Duodenal mucosa (tissue), 2 donors: ENCODE measurements around the gene CPPED1.

Source experiments
- H3K27ac ChIP-seq: one replicate; pipeline ENCODE4 v1.7.0; 2013; ENCODE audit warnings: low read depth, low read length
- H3K27me3 ChIP-seq, 2 donors: one replicate each; pipeline ENCODE4 v1.7.0; 2013; ENCODE audit warnings: low read length in 2 of 2, control low read depth in 1 of 2; ENCODE audit not compliant: insufficient read depth in 2 of 2, control insufficient read depth in 1 of 2
- H3K36me3 ChIP-seq, 2 donors: one replicate each; pipeline ENCODE4 v1.7.0; 2013; ENCODE audit warnings: low read length in 2 of 2, control low read depth in 1 of 2; ENCODE audit not compliant: insufficient read depth in 2 of 2, control insufficient read depth in 1 of 2
- H3K4me1 ChIP-seq, 2 donors: one replicate each; pipeline ENCODE4 v1.7.0; 2013; ENCODE audit warnings: low read length in 2 of 2, control low read depth in 1 of 2; ENCODE audit not compliant: insufficient read depth in 2 of 2, control insufficient read depth in 1 of 2
- H3K4me3 ChIP-seq, 2 donors: one replicate each; pipeline ENCODE4 v1.7.0; 2013; ENCODE audit warnings: low read length in 2 of 2, low read depth in 1 of 2
- H3K9ac ChIP-seq, 2 donors: one replicate each; pipeline ENCODE4 v1.7.0; 2013; ENCODE audit warnings: low read length in 2 of 2, low read depth in 1 of 2
- H3K9me3 ChIP-seq, 2 donors: one replicate each; pipeline ENCODE4 v1.7.0; 2013; ENCODE audit warnings: low read length in 2 of 2, control low read depth in 1 of 2; ENCODE audit not compliant: control insufficient read depth in 1 of 2

Gene CPPED1

DNA sequence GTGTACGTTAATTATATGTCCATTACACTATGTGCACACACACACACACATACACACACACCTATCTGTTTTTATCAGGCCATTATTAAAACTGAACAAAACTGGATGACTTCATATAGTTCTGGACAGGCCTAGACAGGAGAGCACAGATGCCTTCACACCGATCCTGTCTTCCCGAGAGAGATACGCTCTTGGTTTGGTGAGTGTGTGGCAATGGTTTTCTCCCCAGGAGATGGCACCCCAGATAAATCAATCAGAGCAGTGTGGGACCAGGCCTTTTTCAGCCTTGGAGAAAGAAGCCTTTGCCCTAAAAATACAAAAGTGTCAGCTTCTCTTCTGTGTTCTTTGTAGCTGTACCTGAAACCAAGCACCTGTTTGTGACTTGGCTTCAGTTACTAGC lies 83.7 kb downstream of the CPPED1 start:
- H3K36me3 ChIP-seq = peaks cover 4 to 10% of the 10 kb centered on the region in 2 donors
- no peaks in the 10 kb centered on the region for H3K27me3 ChIP-seq
- no peak overlapping the region for H3K9ac ChIP-seq
- H3K9me3 ChIP-seq = no peaks in the 10 kb centered on the region
- H3K4me3 ChIP-seq = no peak overlapping the region
- H3K27ac ChIP-seq = no peak overlapping the region
- H3K4me1 ChIP-seq = no peaks in the 10 kb centered on the region

DNA sequence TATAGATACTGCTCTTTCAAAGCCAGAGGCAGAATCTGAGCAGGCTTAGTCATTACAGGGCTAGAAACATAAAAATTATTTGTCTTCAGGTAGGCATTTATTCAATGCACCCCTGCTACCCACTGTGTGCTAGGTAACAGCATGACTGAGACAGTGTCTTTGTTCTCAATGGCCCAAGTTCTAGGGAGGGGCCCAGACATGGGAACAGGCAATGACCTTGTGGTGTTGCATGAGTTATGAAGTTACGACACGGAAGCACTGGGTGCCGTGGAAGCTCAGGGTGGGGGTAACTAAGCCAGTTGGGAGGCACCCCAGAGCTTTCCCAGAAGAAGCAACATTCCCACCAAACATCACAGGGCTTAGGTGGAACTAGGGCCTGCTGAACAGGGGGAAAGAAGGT lies 87.0 kb downstream of the CPPED1 start:
- no peak overlapping the region for H3K4me3 ChIP-seq

DNA sequence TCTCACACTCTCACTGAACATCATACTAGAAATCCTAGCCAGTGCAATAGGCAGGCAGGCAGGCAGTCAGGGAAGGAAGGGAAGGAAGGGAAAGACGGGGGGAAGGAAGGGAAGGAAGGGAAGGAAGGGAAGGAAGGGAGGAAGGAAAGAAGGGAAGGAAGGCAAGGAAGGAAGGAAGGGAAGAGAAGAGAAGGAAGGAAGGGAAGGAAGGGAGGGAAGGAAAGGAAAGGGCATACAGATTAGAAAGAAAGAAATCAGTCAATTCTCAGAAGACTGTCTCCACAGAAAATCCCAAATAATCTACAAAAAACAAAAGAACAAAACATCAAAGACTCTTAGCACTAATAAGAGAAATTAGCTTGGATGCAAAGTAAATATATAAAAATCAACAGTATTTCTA lies 93.9 kb downstream of the CPPED1 start:
- Histone ChIP-seq H3K27me3 (no peaks in the 10 kb centered on the region), H3K9ac (no peak overlapping the region), H3K9me3 (no peaks in the 10 kb centered on the region), H3K4me3 (no peak overlapping the region), H3K36me3 (peaks cover 3 to 10% of the 10 kb centered on the region in 2 donors), H3K4me1 (no peaks in the 10 kb centered on the region), H3K27ac (no peak overlapping the region)

More for the DNA sequence above, 87.0 kb downstream of the CPPED1 start:
- H3K4me1 ChIP-seq = no peaks in the 10 kb centered on the region
- no peak overlapping the region for H3K27ac ChIP-seq
- no peaks in the 10 kb centered on the region for H3K9me3 ChIP-seq
- peaks cover 4% of the 10 kb centered on the region in 2 donors for H3K36me3 ChIP-seq
- H3K9ac ChIP-seq = no peak overlapping the region
- no peaks in the 10 kb centered on the region for H3K27me3 ChIP-seq

- H3K9me3 ChIP-seq = no peaks in the 10 kb centered on the region
- H3K4me1 ChIP-seq = no peaks in the 10 kb centered on the region
- H3K9ac ChIP-seq = no peak overlapping the region
- no peak overlapping the region for H3K27ac ChIP-seq
- no peaks in the 10 kb centered on the region for H3K27me3 ChIP-seq
- H3K4me3 ChIP-seq = no peak overlapping the region
- H3K36me3 ChIP-seq = peaks cover 15 to 22% of the 10 kb centered on the region in 2 donors
Measured at GRCh38 chr16:12708266-12708665, 95.4 kb downstream of the CPPED1 start.

DNA sequence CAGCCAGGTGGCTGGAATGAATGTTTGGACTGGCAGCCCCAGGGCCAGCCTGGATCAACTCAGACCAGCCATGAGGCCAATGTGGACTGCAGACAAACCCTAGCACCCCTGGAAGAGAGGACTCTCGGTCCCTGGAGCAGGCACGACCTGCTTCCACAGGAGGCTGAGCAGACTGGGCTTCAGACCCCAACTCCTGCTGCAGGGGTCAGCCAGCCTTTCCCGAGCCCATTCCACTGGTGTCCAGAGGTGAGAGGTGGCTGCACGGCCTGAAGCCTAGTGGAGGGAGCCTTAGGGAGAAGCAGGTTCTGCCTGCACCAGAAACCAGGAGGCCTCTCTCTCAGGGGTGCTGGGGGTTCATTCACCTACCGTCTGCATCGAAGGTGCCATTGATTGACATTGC lies 97.1 kb downstream of the CPPED1 start:
- H3K9me3 ChIP-seq = no peaks in the 10 kb centered on the region
- no peak overlapping the region for H3K9ac ChIP-seq
- no peak overlapping the region for H3K27ac ChIP-seq
- no peaks in the 10 kb centered on the region for H3K4me1 ChIP-seq
- H3K27me3 ChIP-seq = no peaks in the 10 kb centered on the region
- H3K36me3 ChIP-seq = peaks cover 15 to 29% of the 10 kb centered on the region in 2 donors
- no peak overlapping the region for H3K4me3 ChIP-seq

GRCh38 chr16:12704492-12705111 lies 99.1 kb downstream of the CPPED1 start:
- no peaks in the 10 kb centered on the region for H3K27me3 ChIP-seq
- H3K9me3 ChIP-seq = no peaks in the 10 kb centered on the region
- no peak overlapping the region for H3K27ac ChIP-seq
- no peaks in the 10 kb centered on the region for H3K4me1 ChIP-seq
- H3K36me3 ChIP-seq = peaks cover 20 to 36% of the 10 kb centered on the region in 2 donors
- no peak overlapping the region for H3K9ac ChIP-seq
- H3K4me3 ChIP-seq = no peak overlapping the region

DNA sequence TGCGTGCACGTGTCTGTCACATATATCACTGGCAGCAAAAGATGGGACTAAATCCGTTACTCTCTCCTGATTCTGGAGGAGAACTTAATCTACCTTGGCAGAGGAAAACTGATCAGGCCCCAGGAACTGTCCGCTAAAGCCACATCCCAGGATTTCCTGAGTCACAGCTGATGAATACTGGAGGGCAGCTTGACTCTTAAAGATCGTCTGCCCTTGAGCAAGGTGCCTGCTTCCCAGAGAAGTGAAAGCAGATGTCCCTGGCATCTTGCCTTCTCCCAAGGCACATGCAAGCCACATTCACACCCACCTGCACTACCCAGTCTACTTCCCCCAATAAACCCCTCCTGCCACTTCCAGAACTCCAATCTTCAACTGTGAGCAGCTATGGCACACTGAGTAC lies 99.8 kb downstream of the CPPED1 start:
- H3K4me3 ChIP-seq = no peak overlapping the region
- H3K36me3 ChIP-seq = peaks cover 20 to 36% of the 10 kb centered on the region in 2 donors
- no peaks in the 10 kb centered on the region for H3K9me3 ChIP-seq
- H3K27ac ChIP-seq = no peak overlapping the region
- no peaks in the 10 kb centered on the region for H3K27me3 ChIP-seq
- H3K4me1 ChIP-seq = no peaks in the 10 kb centered on the region
- H3K9ac ChIP-seq = no peak overlapping the region

- Histone ChIP-seq H3K4me1 (no peaks in the 10 kb centered on the region), H3K9ac (no peak overlapping the region), H3K4me3 (no peak overlapping the region), H3K9me3 (no peaks in the 10 kb centered on the region), H3K27me3 (no peaks in the 10 kb centered on the region), H3K27ac (no peak overlapping the region), H3K36me3 (peaks cover 17 to 38% of the 10 kb centered on the region in 2 donors)
Measured at GRCh38 chr16:12700161-12700560, 103.5 kb downstream of the CPPED1 start.

DNA sequence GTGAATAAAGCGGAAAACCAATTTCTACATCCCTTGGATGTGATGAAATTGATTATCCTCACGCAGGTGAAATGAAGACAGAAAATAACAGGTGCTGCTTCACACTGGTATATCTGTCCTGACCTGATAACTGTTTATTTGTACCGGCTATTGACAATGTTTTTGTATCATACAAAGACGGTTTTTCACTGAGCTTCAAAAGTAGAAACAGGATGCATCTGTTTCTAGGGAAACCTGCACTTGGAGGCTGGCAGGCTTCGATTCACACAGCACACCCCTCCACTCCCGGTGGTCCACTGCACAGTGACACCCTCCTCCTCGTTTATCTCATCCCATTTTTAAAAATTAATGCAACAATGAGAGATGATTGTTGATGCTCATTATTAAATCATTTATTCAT lies 104.5 kb downstream of the CPPED1 start:
- Histone ChIP-seq H3K4me3 (no peak overlapping the region), H3K27ac (no peak overlapping the region), H3K4me1 (no peaks in the 10 kb centered on the region), H3K36me3 (peaks cover 11 to 31% of the 10 kb centered on the region in 2 donors), H3K9ac (no peak overlapping the region), H3K27me3 (no peaks in the 10 kb centered on the region), H3K9me3 (no peaks in the 10 kb centered on the region)

DNA sequence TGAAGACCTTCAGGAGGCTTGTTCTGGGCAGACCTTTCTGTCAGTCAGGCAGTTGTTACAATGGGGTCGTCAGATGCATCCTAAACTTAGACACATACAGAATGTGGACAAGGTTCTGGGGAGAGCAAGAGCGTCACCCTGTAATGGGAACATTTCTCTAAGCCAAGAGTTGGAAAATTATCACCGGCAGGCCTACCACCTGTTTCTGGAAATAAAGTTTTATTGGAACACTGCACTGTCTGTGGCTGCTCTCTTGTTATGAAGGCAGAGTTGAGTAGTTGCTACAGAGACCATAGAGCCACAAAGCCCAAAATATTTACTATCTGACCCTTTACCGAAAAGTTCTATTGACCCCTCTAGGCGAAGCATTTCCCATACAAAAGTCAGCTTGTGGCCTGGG lies 106.2 kb downstream of the CPPED1 start:
- Histone ChIP-seq H3K27ac (no peak overlapping the region), H3K4me3 (no peak overlapping the region), H3K4me1 (no peaks in the 10 kb centered on the region), H3K27me3 (no peaks in the 10 kb centered on the region), H3K9me3 (no peaks in the 10 kb centered on the region), H3K9ac (no peak overlapping the region), H3K36me3 (peaks cover 6 to 26% of the 10 kb centered on the region in 2 donors)

DNA sequence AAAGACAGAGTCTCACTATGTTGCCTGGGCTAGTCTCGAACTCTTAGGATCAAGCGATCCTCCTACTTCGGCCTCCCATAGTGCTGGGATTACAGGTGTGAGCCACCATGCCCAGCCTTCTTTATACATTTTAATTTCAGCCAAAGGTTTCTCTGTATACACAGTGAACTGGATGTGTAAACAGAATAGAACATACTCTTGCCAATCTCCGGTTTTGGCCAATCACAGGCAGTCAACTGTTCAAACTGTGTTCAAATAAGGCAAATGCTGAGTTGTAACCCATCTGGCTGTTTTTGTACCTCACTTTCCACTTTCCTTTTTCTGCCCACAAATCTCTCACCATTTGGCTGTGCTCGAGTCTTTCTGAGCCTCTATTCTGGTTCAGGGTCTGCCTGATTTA lies 108.2 kb downstream of the CPPED1 start:
- peaks cover 6 to 22% of the 10 kb centered on the region in 2 donors for H3K36me3 ChIP-seq
- H3K9ac ChIP-seq = no peak overlapping the region
- H3K9me3 ChIP-seq = no peaks in the 10 kb centered on the region

More for the DNA sequence above, 108.2 kb downstream of the CPPED1 start:
- Histone ChIP-seq H3K27ac (no peak overlapping the region), H3K4me3 (no peak overlapping the region), H3K4me1 (no peaks in the 10 kb centered on the region), H3K27me3 (no peaks in the 10 kb centered on the region)
